Right ventricle myocardium superior (tissue), 1 donor: Measurements from ENCODE around the gene PSMD2. TPM values are rescaled to one million over a fixed set of nuclear protein-coding genes. Genes with fewer than 3 reads are reported as not detected.
"Not testable (repeated sequence)": the region's sequence is repeated elsewhere in the genome, so short reads cannot be mapped to it uniquely, and the experiment has no call there.

ENCODE experiments used
- ATAC-seq: fragments of 200-7000 bp; cut with Tn5 transposase; one replicate; pipeline ENCODE4 v1.9.1; 2020; ENCODE audit warnings: mild to moderate bottlenecking; ENCODE audit not compliant: poor library complexity
- DNase-seq: peaks from one replicate; pipeline ENCODE4 v3.0.0-alpha.2; 2020
- intact Hi-C: fragments of 100-400 bp; cut with DNase I; formaldehyde crosslinking; loops from one replicate; pipeline ENCODE4 v1.11.2; 2022
- long read RNA-seq: library from polyadenylated mRNA; unstranded; transcript quantifications from one replicate; pipeline ENCODE4 v2.0.0, GENCODE V29; 2021
- total RNA-seq: library from RNA; stranded (reverse); fragmentation: NEBNext Ultra II Directional; extraction: Animal tissue kit (Norgen Biotek cat#: 25700); gene quantifications from one replicate; pipeline ENCODE4 v1.2.1, GENCODE V29; 2021
- donor health status: DM: no; HTN: yes; CAD: no; lungs with severe emphysema.

Gene PSMD2
- total RNA-seq = 237 TPM
- long read RNA-seq, transcript PSMD2-201 (21 exons, 3,449 nt) = major isoform, 995 of 1,124 reads
- long read RNA-seq, partial matches to known transcripts = 85 of 1,124 reads
- long read RNA-seq, other reads (novel, unspliced or antisense) = 43 of 1,124 reads

GRCh38 chr3:184298759-184299487, at the start of gene PSMD2:
PSMD2 (plus strand) TSS chr3:184299241; CDS start chr3:184299267, 26 bp downstream.
- peak; percentile 98 for DNase-seq
- ATAC-seq = peak; percentile 99
- intact Hi-C loops = no loop called here

GRCh38 chr3:184249412-184250166, 49.5 kb upstream of the PSMD2 start, which contains the start of gene EEF1AKMT4:
EEF1AKMT4 (plus strand) TSS chr3:184249672; CDS start chr3:184249695, 23 bp downstream.
- ATAC-seq = peak; percentile 99
- intact Hi-C loops = loop anchor here (5.0 kb wide), 1 partner anchor 112 kb away; the partner anchor contains the start of gene EIF2B5
- DNase-seq = peak; percentile 97

GRCh38 chr3:184250167-184250828, 48.7 kb upstream of the PSMD2 start:
- DNase-seq (peak; percentile 90), ATAC-seq (peak; percentile 87)
- intact Hi-C loops = no loop called here

GRCh38 chr3:184255291-184256039, 43.6 kb upstream of the PSMD2 start:
- intact Hi-C loops = no loop called here
- ATAC-seq = no peak
- DNase-seq = no peak

GRCh38 chr3:184257083-184257915, 41.7 kb upstream of the PSMD2 start:
- no peak for DNase-seq
- ATAC-seq = no peak
- intact Hi-C loops = no loop called here

GRCh38 chr3:184258926-184259325, 40.1 kb upstream of the PSMD2 start:
- intact Hi-C loops = no loop called here
- DNase-seq (no peak), ATAC-seq (no peak)

GRCh38 chr3:184259396-184259877, 39.6 kb upstream of the PSMD2 start:
- no peak for DNase-seq
- intact Hi-C loops = no loop called here
- peak; percentile 19 for ATAC-seq

- intact Hi-C loops = no loop called here
- ATAC-seq (peak; percentile 84), DNase-seq (peak; percentile 59)
Observed at GRCh38 chr3:184259878-184260723, 38.9 kb upstream of the PSMD2 start.

GRCh38 chr3:184260724-184261269, 38.2 kb upstream of the PSMD2 start:
- intact Hi-C loops = no loop called here
- no peak for ATAC-seq

GRCh38 chr3:184261270-184261853, 37.7 kb upstream of the PSMD2 start, which contains the start of gene CAMK2N2:
CAMK2N2 (minus strand) TSS chr3:184261553; CDS start chr3:184261285, 268 bp downstream.
- intact Hi-C loops = no loop called here
- ATAC-seq (peak; percentile 64), DNase-seq (peak; percentile 67)

More at GRCh38 chr3:184260724-184261269, 38.2 kb upstream of the PSMD2 start:
- DNase-seq = no peak

GRCh38 chr3:184261854-184262763, 36.9 kb upstream of the PSMD2 start:
- ATAC-seq (peak; percentile 8), DNase-seq (no peak)
- intact Hi-C loops = no loop called here

- intact Hi-C loops = no loop called here
Observed at GRCh38 chr3:184262764-184263179, 36.3 kb upstream of the PSMD2 start.

GRCh38 chr3:184267249-184267648, 31.8 kb upstream of the PSMD2 start:
- ATAC-seq, intact Hi-C loops, DNase-seq: not testable (repeated sequence)

More at GRCh38 chr3:184262764-184263179, 36.3 kb upstream of the PSMD2 start:
- DNase-seq (no peak), ATAC-seq (no peak)

- DNase-seq = no peak
- intact Hi-C loops = no loop called here
- no peak for ATAC-seq
Observed at GRCh38 chr3:184272269-184272668, 26.8 kb upstream of the PSMD2 start.

GRCh38 chr3:184275381-184275701, 23.7 kb upstream of the PSMD2 start:
- no peak for ATAC-seq
- intact Hi-C loops = no loop called here
- no peak for DNase-seq
